ENCODE results near the gene MYOD1.

MYOD1 gene

DNA sequence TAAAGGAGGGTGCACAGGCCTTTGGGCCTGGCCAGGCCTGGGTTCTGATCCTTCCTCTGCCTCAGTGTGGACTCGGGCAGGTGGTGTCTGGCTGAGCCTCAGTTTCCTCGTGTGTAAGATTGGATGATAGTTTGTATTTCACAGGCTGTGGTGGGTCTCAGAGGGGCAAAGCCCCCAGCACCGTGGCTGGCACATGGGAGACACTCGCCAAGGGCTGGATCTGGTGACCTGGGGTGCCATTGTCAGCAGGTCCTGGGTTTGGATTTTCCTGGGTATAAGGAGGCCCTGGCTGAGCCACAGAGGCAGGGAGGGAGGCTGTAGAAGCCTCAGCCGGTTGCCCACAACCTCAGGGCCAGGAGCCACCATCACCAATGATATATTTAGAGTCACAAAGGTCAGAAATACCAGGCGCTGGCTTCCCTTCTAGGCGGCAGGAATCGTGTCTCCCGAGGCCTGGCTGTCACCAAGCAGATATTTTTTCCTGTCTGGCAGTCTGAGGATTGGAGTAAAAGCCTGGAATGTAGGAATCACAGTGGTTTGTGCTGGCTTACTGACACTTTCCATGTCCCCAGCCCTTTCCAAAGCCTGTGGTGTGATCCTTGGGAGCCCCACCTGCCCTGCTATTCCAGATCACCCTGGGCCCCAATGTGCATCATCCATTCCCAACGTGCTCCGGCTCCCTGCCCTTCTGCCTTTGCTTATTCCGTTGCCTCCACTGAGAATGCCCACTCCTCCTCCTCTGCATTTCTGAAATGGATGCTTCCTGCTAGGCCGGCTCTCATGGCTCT lies 30.8 kb downstream of the MYOD1 start:
- DNase-seq (ENCODE audit: low read depth, low spot score) = no peak

DNA sequence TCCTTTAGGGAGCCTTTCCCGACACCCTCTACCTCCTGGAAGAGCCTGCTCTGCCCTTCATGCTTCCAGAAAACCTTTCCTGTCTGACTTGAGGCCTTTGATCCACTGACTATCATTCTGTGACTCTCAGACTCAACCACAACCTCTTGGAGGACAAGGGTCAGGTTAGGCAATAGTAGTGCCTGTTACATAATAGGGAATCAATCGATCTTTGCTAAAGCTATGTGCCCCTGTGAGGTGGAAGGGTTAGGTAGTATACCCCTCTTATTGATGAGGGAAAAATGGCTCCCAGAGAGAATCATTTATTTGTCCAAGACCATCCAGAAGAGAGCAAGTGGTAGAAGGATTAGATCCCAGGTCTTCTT lies 31.4 kb downstream of the MYOD1 start:
- DNase-seq (ENCODE audit: low read depth, low spot score) = no peak

- DNase-seq (ENCODE audit: low read depth, low spot score) = no peak
Measured at GRCh38 chr11:17751558-17751957, 32.2 kb downstream of the MYOD1 start.

DNA sequence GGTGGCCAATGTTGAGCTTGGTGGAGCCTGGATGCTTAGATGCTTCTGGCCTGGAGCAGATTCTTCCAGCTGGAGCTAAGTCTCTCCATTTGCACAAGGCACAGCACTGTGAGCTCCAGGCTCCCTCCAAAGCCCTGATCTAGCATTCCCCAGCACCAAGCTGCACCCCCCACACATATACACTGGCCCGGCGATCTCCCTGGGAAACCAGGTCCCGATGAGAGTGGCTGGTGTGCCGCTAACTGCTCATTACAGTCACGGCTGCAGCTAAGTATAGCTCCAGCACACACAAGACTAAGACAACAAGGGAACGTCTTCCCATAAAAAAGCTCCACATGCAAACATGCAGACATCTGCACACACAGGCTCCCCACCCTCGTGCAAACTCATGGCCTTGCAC lies 32.8 kb downstream of the MYOD1 start:
- no peak for DNase-seq (ENCODE audit: low read depth, low spot score)

- DNase-seq (ENCODE audit: low read depth, low spot score) = no peak
Measured at GRCh38 chr11:17753153-17753552, 33.8 kb downstream of the MYOD1 start.

DNA sequence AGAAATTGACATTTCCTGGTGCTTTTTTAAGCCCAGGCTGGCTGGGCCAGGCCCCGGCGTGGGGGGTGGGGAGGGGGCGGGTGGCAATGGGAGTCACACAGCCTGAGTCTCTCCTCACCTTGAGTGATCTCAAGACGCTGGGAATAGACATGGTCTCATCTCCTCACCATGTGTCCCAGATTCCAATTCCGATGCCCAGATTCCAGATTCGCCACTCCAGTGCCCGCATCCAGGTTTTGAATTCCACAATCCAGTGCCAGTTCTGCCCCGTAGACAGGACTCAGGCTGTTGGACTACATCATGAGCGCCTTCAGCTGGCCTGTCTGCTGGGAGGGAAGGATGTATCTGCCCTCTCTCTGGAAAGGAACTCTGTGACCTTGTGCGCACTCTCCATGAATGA lies 34.3 kb downstream of the MYOD1 start:
- DNase-seq (ENCODE audit: low read depth, low spot score) = no peak

DNA sequence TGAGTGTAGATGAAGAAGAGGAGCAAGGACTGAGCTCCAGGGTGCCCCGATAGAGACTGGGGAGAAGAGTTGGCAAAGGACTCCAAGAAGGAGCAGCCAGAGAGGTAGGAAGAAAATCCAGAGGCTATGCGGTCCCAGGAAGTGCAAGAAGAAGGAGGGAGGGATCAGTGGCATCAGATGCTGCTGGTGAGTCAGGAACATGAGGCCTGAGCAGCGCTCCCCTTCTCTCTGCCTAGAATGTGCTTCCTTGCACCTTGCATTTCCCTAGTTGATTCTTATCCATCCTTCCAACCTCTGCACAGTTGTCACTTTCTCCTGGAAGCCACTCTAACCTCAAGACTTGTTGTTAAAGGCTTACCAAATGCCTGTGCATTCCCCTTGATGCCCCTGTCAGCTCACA lies 36.5 kb downstream of the MYOD1 start:
- DNase-seq (ENCODE audit: low read depth, low spot score) = no peak

DNA sequence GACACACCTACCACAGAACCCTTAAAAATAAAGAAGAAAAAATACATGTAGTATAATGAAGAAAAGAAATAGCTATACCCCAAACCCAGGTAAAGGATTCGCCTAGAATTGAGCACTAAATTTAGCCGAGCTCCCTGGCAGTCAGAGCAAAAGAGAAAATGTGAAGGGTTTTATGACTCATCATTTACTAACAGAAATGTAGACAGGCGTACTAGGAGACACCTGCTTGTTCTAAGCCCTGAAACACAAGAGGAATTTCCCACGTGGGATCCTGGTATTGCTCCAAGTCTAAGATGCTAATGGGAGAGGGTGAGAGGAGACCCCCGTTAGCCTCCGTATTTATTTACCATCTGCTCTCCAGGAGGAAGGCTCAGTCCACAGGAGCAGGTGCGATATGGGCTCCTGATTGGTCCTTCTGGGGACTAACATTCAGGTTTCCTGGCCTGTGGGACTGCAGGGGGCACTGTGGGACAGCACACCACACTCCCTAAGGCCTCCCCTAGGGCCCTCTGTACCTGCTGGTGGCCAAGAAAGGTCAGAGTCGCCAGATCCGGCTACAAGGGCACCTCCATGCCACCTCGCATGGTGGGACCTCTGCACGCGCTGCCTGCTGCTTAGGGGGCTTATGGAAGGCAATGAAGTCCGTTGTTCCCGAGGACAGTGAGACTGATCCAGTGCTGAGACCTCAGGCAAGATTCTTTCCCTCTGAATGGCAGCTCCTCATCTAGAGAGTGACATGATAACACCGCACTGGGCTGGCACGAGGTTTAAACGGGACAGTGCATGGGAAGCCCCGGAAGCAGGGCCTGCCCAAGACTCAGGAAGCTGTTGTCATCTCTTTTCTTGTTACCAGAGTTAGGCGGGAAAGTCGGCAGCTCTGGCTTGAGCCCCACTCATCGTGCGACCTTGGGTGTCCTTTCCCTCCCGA lies 41.0 kb downstream of the MYOD1 start:
- DNase-seq (ENCODE audit: low read depth, low spot score) = no peak

- no peak for DNase-seq (ENCODE audit: low read depth, low spot score)
Measured at GRCh38 chr11:17762309-17762974, 43.1 kb downstream of the MYOD1 start.

GRCh38 chr11:17763244-17763643 lies 43.9 kb downstream of the MYOD1 start:
- no peak for DNase-seq (ENCODE audit: low read depth, low spot score)

DNA sequence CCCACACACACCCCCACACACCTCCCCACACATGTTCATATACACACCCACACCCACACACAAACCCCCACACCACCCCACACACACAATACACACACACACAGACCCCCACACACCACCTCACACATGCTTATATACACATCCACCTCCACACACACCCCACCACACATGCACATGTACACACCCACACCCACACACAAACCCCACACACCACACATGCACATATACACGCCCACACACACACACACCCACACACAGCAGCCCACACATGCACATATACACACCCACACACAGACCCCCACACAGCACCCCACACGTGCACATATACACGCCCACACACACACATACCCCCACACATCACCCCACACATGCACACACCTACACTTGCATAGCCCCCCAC lies 44.3 kb downstream of the MYOD1 start:
- DNase-seq (ENCODE audit: low read depth, low spot score) = no peak

GRCh38 chr11:17764446-17765218 lies 45.3 kb downstream of the MYOD1 start:
- DNase-seq (ENCODE audit: low read depth, low spot score) = no peak

DNA sequence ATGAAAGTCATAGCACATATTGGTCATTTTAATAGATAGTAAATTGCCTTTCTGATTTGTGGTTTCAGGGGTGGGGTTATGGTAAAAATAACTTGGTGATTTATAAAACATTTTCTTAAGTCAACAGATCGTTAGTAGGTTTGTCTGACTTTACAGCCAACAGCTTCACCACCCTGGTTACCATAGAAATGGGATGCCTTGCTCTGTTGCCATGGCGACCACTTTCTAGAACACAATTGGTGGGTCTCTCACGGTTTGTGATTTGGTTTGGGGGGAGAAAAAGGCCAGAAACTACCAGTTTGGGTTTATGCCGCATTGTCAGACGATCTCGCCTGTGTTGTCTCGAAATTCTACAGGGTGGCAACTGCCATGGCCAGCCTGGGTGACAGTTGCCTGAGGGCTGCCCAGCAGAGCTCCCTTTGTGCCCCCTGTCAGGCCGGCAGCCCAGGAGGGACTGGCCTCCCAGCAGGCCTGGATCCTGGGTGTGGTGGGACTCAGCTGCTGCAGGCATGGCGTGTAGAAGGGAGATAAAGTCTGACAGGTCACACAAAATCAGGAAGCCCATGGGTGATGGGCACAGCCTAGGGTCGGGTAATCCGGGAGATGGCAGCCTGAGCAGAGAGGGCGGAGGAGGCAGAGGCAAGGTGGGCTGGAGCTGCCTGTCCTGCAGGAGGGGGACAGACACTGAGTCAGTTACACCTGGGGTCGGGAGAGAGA lies 46.1 kb downstream of the MYOD1 start:
- DNase-seq (ENCODE audit: low read depth, low spot score) = no peak

GRCh38 chr11:17766073-17766359 lies 46.6 kb downstream of the MYOD1 start:
- DNase-seq (ENCODE audit: low read depth, low spot score) = no peak

- no peak for DNase-seq (ENCODE audit: low read depth, low spot score)
Measured at GRCh38 chr11:17766590-17766989, 47.2 kb downstream of the MYOD1 start.

DNA sequence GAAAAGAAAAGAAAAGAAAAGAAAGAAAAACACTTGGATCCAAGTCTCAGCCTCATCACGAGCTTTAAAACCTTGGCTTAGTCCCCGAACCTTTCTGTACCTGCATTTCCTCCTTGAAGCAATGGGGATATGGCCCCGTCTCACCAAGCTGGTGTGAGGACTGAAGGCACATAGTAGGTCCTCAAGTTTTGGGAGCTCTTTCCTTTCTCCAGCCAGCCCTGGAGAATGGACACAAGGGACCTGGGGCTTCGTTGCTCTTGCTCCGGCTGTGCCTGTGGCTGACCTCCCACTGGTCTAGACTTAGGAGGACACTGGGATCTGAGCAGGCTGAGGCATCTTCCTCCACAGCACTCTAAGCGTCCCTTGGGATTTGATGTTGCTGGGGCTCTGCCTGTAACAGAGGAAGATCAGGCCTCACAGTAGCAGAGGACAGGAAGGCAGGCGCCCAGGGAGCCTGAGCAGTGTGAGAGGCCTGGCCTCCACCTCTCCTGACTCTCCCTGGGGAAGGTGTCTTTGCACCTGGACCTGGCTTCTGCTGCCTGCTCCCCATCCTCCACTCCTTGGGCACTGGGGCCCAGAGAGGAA lies 48.0 kb downstream of the MYOD1 start:
- no peak for DNase-seq (ENCODE audit: low read depth, low spot score)

DNA sequence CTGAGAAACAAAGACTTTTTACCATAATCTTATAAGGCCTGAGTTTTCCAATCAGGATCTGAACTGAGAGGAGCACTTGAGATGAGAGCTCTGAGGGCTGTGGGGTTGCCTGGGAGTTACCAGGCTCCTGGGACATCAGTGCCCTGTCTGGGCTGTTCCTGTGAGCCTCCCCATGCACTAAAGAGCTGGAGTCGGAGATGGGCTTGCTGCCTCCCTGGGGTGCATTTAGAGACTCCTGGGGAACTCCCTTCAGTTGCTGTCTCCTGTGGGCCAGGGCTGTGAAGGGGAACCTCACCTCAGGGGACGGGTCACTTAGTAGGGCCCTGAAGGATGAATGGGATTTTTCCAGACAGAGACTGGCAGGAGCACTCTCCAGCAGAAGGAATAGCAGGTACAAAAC lies 48.5 kb downstream of the MYOD1 start:
- DNase-seq (ENCODE audit: low read depth, low spot score) = no peak

DNA sequence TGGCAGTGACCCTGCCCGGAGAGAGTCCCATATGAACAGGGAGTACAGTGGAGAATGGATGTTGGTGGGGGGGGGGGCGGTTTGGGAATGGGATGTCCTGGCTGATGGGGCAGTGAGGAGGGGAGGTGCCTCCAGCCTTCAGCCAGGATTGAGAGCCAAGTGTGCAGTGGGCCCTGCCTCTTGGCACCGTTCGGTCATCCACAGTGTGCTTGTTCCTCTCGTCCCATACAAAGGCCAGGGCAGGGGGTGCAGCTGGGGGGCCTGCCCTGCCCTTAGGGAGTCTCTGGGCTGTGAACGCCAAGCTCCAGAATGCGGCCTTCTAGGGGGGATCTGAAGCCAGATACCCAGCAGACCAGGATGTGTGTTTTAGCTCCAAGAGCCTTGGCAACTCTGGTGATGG lies 49.2 kb downstream of the MYOD1 start:
- DNase-seq (ENCODE audit: low read depth, low spot score) = no peak

- DNase-seq (ENCODE audit: low read depth, low spot score) = no peak
Measured at GRCh38 chr11:17769218-17769617, 49.8 kb downstream of the MYOD1 start.

GRCh38 chr11:17770048-17770652 lies 50.8 kb downstream of the MYOD1 start:
- no peak for DNase-seq (ENCODE audit: low read depth, low spot score)
